ENCODE data around the gene PRDM16. TPM values are rescaled to one million over a fixed set of nuclear protein-coding genes. Genes with fewer than 3 reads are reported as not detected.
"Not testable (repeated sequence)": the region's sequence is repeated elsewhere in the genome, so short reads cannot be mapped to it uniquely, and the experiment has no call there.

Gene PRDM16
- total RNA-seq, 1 donor from 2014 or later, result 5.6 TPM

GRCh38 chr1:3282656-3283430, 213.8 kb downstream of the PRDM16 start:
- Histone ChIP-seq H3K36me3 (ENCODE audit: control insufficient read depth, insufficient read depth, low read length) (no peaks in the 10 kb centered on the region), H3K4me3 (ENCODE audit: low read depth, low read length) (no peak overlapping the region), H3K27me3 (ENCODE audit: control insufficient read depth, insufficient read depth, low read length) (peaks cover 15% of the 10 kb centered on the region)
- no peak for DNase-seq (ENCODE audit: low read depth)
- TF ChIP-seq CTCF (IDR thresholded peaks at IDR 0.05; ENCODE audit: insufficient read depth, low read length, poor library complexity, severe bottlenecking), result no peak

GRCh38 chr1:3283849-3284248, 214.8 kb downstream of the PRDM16 start:
- H3K36me3 ChIP-seq (ENCODE audit: control insufficient read depth, insufficient read depth, low read length), result no peaks in the 10 kb centered on the region
- H3K27me3 ChIP-seq (ENCODE audit: control insufficient read depth, insufficient read depth, low read length), result peaks cover 15% of the 10 kb centered on the region
- DNase-seq (ENCODE audit: low read depth), result no peak
- H3K4me3 ChIP-seq (ENCODE audit: low read depth, low read length), result no peak overlapping the region
- TF ChIP-seq CTCF (IDR thresholded peaks at IDR 0.05; ENCODE audit: insufficient read depth, low read length, poor library complexity, severe bottlenecking), result peak; percentile 61

- no peak for DNase-seq (ENCODE audit: low read depth)
- no peak for TF ChIP-seq CTCF (IDR thresholded peaks at IDR 0.05; ENCODE audit: insufficient read depth, low read length, poor library complexity, severe bottlenecking)
- Histone ChIP-seq H3K4me3 (ENCODE audit: low read depth, low read length) (no peak overlapping the region), H3K27me3 (ENCODE audit: control insufficient read depth, insufficient read depth, low read length) (peaks cover 15% of the 10 kb centered on the region), H3K36me3 (ENCODE audit: control insufficient read depth, insufficient read depth, low read length) (no peaks in the 10 kb centered on the region)
Observed at GRCh38 chr1:3284691-3285090, 215.7 kb downstream of the PRDM16 start.

- Histone ChIP-seq H3K27me3 (ENCODE audit: control insufficient read depth, insufficient read depth, low read length) (peaks cover 15% of the 10 kb centered on the region), H3K36me3 (ENCODE audit: control insufficient read depth, insufficient read depth, low read length) (no peaks in the 10 kb centered on the region), H3K4me3 (ENCODE audit: low read depth, low read length) (no peak overlapping the region)
- TF ChIP-seq CTCF (IDR thresholded peaks at IDR 0.05; ENCODE audit: insufficient read depth, low read length, poor library complexity, severe bottlenecking), result no peak
- DNase-seq (ENCODE audit: low read depth), result no peak
Observed at GRCh38 chr1:3285106-3285740, 216.2 kb downstream of the PRDM16 start.

- H3K36me3 ChIP-seq (ENCODE audit: control insufficient read depth, insufficient read depth, low read length); DNase-seq (ENCODE audit: low read depth); H3K4me3 ChIP-seq (ENCODE audit: low read depth, low read length): not testable (repeated sequence)
- H3K27me3 ChIP-seq (ENCODE audit: control insufficient read depth, insufficient read depth, low read length), result peaks cover 15% of the 10 kb centered on the region
Observed at GRCh38 chr1:3287095-3287494, 218.1 kb downstream of the PRDM16 start.

- peaks cover 15% of the 10 kb centered on the region for H3K27me3 ChIP-seq (ENCODE audit: control insufficient read depth, insufficient read depth, low read length)
- H3K4me3 ChIP-seq (ENCODE audit: low read depth, low read length), result no peak overlapping the region
- no peak for DNase-seq (ENCODE audit: low read depth)
- H3K36me3 ChIP-seq (ENCODE audit: control insufficient read depth, insufficient read depth, low read length), result no peaks in the 10 kb centered on the region
- no peak for TF ChIP-seq CTCF (IDR thresholded peaks at IDR 0.05; ENCODE audit: insufficient read depth, low read length, poor library complexity, severe bottlenecking)
Observed at GRCh38 chr1:3287656-3288160, 218.7 kb downstream of the PRDM16 start.

All from kidney epithelial cell (primary cell).